ENCODE results near the gene CHI3L2.

GRCh38 chr1:111279144-111279543 lies 51.6 kb downstream of the CHI3L2 start:
- TF ChIP-seq, protein P1, sequence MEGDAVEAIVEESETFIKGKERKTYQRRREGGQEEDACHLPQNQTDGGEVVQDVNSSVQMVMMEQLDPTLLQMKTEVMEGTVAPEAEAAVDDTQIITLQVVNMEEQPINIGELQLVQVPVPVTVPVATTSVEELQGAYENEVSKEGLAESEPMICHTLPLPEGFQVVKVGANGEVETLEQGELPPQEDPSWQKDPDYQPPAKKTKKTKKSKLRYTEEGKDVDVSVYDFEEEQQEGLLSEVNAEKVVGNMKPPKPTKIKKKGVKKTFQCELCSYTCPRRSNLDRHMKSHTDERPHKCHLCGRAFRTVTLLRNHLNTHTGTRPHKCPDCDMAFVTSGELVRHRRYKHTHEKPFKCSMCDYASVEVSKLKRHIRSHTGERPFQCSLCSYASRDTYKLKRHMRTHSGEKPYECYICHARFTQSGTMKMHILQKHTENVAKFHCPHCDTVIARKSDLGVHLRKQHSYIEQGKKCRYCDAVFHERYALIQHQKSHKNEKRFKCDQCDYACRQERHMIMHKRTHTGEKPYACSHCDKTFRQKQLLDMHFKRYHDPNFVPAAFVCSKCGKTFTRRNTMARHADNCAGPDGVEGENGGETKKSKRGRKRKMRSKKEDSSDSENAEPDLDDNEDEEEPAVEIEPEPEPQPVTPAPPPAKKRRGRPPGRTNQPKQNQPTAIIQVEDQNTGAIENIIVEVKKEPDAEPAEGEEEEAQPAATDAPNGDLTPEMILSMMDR (conservative IDR thresholded peaks at IDR 0.05) = no peak
- no peak for TF ChIP-seq ZFX (IDR thresholded peaks at IDR 0.05)
